Activated CD4-positive, alpha-beta T cell treated with anti-CD3 and anti-CD28 coated beads, Interleukin-2, amount 10 ng/mL, durations not matched to agents 7 days and 5 days (primary cell): Measurements from ENCODE around the gene SLC22A12. TPM values are rescaled to one million over a fixed set of nuclear protein-coding genes. Genes with fewer than 3 reads are reported as not detected.

Experiments used
- CTCF ChIA-PET: fragments of 350-600 bp; sonication (Branson Sonifier 250); formaldehyde crosslinking; loops from one replicate; lab custom pipeline; 2021; ENCODE audit warnings: antibody characterized with exemption; lab: Charles Lee
- POLR2A ChIA-PET: fragments of 350-600 bp; sonication (Branson Sonifier 250); formaldehyde crosslinking; loops from one replicate; lab custom pipeline; 2021; ENCODE audit warnings: antibody characterized with exemption; lab: Charles Lee
- DNase-seq: peaks from one replicate; pipeline ENCODE4 v3.0.0-alpha.2; 2020
- H3K27ac Mint-ChIP-seq: one replicate; pipeline ENCODE4 v1.8.0; 2021; ENCODE audit warnings: mild to moderate bottlenecking, moderate library complexity, mixed read lengths
- H3K27me3 Mint-ChIP-seq: one replicate; pipeline ENCODE4 v1.8.0; 2021; ENCODE audit warnings: mixed read lengths
- H3K36me3 Mint-ChIP-seq: one replicate; pipeline ENCODE4 v1.8.0; 2021; ENCODE audit warnings: low read depth, mixed read lengths
- H3K4me1 Mint-ChIP-seq: one replicate; pipeline ENCODE4 v1.8.0; 2021; ENCODE audit warnings: mixed read lengths
- H3K4me3 Mint-ChIP-seq: one replicate; pipeline ENCODE4 v1.8.0; 2021; ENCODE audit warnings: mild to moderate bottlenecking, moderate library complexity, mixed read lengths
- H3K9me3 Mint-ChIP-seq: one replicate; pipeline ENCODE4 v1.8.0; 2021; ENCODE audit warnings: mixed read lengths
- total RNA-seq, 2 experiments: library from RNA; stranded (reverse); gene quantifications; one replicate each; pipeline ENCODE4 v1.2.3, GENCODE V29; 2021

SLC22A12 gene
- total RNA-seq, 2 experiments from 2014 or later, result not detected

GRCh38 chr11:64566042-64566914 is 24.7 kb upstream of the SLC22A12 start:
- POLR2A ChIA-PET, result no interaction called here
- H3K4me1 Mint-ChIP-seq, result peaks cover 4% of the 10 kb centered on the region
- H3K9me3 Mint-ChIP-seq, result no peaks in the 10 kb centered on the region
- peak; percentile 59 for DNase-seq
- H3K27ac Mint-ChIP-seq, result peak overlapping the region; percentile 51
- CTCF ChIA-PET, result no interaction called here
- H3K4me3 Mint-ChIP-seq, result no peak overlapping the region
- H3K27me3 Mint-ChIP-seq, result no peaks in the 10 kb centered on the region
- no peaks in the 10 kb centered on the region for H3K36me3 Mint-ChIP-seq

- Mint-ChIP-seq H3K27ac (peak overlapping the region; percentile 51), H3K4me1 (peaks cover 4% of the 10 kb centered on the region), H3K27me3 (no peaks in the 10 kb centered on the region), H3K4me3 (no peak overlapping the region), H3K36me3 (no peaks in the 10 kb centered on the region), H3K9me3 (no peaks in the 10 kb centered on the region)
- ChIA-PET CTCF (no interaction called here), POLR2A (no interaction called here)
- no peak for DNase-seq
Measured at GRCh38 chr11:64566915-64567891, 23.8 kb upstream of the SLC22A12 start.

DNA sequence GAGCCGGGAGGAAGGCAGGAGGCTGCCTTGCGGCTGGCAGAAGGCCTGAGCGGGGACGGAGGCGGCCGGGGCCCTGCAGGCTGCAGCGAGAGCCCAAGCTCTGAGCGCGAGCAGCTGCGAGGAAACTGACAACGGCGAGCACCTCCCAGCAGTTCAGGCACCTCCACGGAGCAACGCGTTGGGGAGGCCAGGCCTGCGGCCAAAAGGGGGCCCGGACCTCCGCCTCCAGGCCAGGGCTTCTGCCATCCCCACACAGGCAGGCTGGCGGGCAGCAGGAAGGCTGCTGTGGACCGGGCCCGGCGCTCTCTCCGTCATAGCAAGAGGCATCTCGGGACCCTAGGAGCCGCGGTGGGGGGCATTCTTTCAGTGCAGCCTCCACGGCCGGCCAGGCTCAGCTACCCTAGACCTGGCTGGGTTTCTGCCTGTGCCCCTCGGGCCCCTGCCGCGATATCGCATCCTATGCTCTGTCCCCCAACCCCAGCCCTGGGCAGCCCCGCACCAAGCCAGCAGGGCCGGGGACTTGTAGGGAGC is 22.9 kb upstream of the SLC22A12 start:
- Mint-ChIP-seq H3K27ac (no peak overlapping the region), H3K27me3 (no peaks in the 10 kb centered on the region), H3K9me3 (no peaks in the 10 kb centered on the region), H3K4me1 (peaks cover 4% of the 10 kb centered on the region), H3K4me3 (no peak overlapping the region), H3K36me3 (no peaks in the 10 kb centered on the region)
- no peak for DNase-seq
- ChIA-PET POLR2A (no interaction called here), CTCF (no interaction called here)

DNA sequence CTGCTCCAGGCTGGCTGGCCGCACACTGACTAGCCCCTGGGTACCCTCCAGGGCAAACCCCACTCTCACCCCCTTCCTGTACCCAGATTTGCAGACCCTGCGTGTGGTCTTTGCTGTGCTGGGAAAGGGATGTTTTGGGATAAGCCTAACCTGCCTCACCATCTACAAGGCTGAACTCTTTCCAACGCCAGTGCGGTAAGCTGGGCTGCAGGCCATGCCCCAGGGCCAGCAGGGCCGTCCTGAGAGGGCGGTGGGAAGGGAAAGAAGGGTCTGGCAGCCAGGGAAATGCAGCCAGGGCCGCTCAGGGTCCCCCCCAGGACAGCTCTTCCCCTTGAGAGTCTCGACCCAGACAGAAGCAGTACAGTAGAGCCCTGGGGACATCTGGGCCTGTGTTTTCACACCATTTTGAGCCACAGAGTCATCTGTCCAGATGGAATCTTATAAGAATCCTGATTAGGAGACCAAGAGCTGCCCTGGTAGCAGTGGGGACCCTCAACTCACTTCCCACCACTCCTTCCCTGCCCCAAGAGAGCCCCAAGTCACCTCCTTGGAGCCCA is 22.4 kb upstream of the SLC22A12 start:
- H3K4me1 Mint-ChIP-seq, result peaks cover 4% of the 10 kb centered on the region
- no peak overlapping the region for H3K4me3 Mint-ChIP-seq
- DNase-seq, result no peak
- no peak overlapping the region for H3K27ac Mint-ChIP-seq
- no peaks in the 10 kb centered on the region for H3K9me3 Mint-ChIP-seq
- H3K27me3 Mint-ChIP-seq, result no peaks in the 10 kb centered on the region
- no peaks in the 10 kb centered on the region for H3K36me3 Mint-ChIP-seq
- ChIA-PET POLR2A (no interaction called here), CTCF (no interaction called here)

DNA sequence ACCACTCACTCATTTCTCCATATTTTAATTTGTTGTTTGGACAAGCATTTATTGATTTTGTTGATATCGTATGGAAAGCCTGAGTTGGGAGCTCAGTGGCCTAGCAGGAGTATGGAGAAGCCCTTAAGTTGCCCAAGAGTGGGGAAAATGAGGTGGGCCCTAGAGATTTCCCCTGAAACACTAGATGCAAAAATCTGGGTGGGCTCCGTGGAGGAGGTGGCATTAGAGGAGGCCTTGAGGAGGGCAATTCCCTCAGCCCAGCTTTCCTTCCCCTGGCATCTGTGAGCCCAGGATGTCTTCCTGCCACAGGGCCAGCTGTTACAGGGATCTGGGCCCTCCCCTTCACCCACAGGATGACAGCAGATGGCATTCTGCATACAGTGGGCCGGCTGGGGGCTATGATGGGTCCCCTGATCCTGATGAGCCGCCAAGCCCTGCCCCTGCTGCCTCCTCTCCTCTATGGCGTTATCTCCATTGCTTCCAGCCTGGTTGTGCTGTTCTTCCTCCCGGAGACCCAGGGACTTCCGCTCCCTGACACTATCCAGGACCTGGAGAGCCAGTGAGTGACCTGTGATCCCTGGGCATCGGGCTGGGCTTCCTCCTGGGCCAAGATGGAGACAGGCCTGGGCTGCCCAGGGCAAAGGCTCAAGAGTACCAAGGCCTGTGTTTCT is 21.6 kb upstream of the SLC22A12 start:
- no peak overlapping the region for H3K4me3 Mint-ChIP-seq
- no peaks in the 10 kb centered on the region for H3K36me3 Mint-ChIP-seq
- H3K9me3 Mint-ChIP-seq, result no peaks in the 10 kb centered on the region
- ChIA-PET CTCF (no interaction called here), POLR2A (no interaction called here)
- H3K27ac Mint-ChIP-seq, result no peak overlapping the region
- H3K4me1 Mint-ChIP-seq, result peaks cover 4% of the 10 kb centered on the region
- no peak for DNase-seq
- H3K27me3 Mint-ChIP-seq, result peaks cover 5% of the 10 kb centered on the region

- Mint-ChIP-seq H3K9me3 (no peaks in the 10 kb centered on the region), H3K27me3 (peaks cover 9% of the 10 kb centered on the region), H3K4me3 (no peak overlapping the region), H3K36me3 (no peaks in the 10 kb centered on the region), H3K4me1 (peaks cover 4% of the 10 kb centered on the region), H3K27ac (no peak overlapping the region)
- ChIA-PET POLR2A (no interaction called here), CTCF (no interaction called here)
- no peak for DNase-seq
Measured at GRCh38 chr11:64570341-64570740, 20.7 kb upstream of the SLC22A12 start.

- Mint-ChIP-seq H3K27ac (no peak overlapping the region), H3K9me3 (no peaks in the 10 kb centered on the region), H3K36me3 (no peaks in the 10 kb centered on the region), H3K4me1 (peaks cover 4% of the 10 kb centered on the region), H3K27me3 (peaks cover 9% of the 10 kb centered on the region), H3K4me3 (no peak overlapping the region)
- ChIA-PET CTCF (no interaction called here), POLR2A (no interaction called here)
- no peak for DNase-seq
Measured at GRCh38 chr11:64571050-64571409, 20.0 kb upstream of the SLC22A12 start.

- Mint-ChIP-seq H3K36me3 (no peaks in the 10 kb centered on the region), H3K4me3 (no peak overlapping the region), H3K27ac (no peak overlapping the region), H3K27me3 (peaks cover 11% of the 10 kb centered on the region), H3K9me3 (no peaks in the 10 kb centered on the region), H3K4me1 (peaks cover 2% of the 10 kb centered on the region)
- ChIA-PET POLR2A (no interaction called here), CTCF (no interaction called here)
- no peak for DNase-seq
Measured at GRCh38 chr11:64571410-64572091, 19.5 kb upstream of the SLC22A12 start.

DNA sequence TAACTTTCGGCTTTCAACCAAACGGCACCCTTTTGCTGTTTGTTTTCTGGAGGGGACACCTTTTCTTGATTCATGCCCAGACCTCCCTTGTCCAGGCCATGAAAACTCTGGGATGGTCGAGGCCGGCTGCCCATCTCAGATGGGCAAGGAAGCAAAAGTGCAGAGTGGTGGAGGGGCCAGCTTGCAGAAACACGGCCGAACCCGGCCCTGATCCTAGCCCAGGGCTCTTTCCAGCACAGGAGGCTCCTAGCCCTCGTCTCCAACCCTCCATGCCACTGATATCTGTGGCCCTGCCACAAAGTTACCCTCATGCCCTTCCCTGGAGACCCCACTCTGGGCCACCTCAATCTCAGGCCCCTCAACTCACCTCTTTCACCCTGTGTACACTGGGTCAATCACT is 18.9 kb upstream of the SLC22A12 start:
- ChIA-PET POLR2A (no interaction called here), CTCF (no interaction called here)
- no peak for DNase-seq
- no peak overlapping the region for H3K4me3 Mint-ChIP-seq
- no peaks in the 10 kb centered on the region for H3K4me1 Mint-ChIP-seq
- no peak overlapping the region for H3K27ac Mint-ChIP-seq
- H3K9me3 Mint-ChIP-seq, result no peaks in the 10 kb centered on the region
- no peaks in the 10 kb centered on the region for H3K36me3 Mint-ChIP-seq
- H3K27me3 Mint-ChIP-seq, result peaks cover 11% of the 10 kb centered on the region

GRCh38 chr11:64577202-64577601 is 13.8 kb upstream of the SLC22A12 start:
- no peak for DNase-seq
- no peak overlapping the region for H3K27ac Mint-ChIP-seq
- H3K4me1 Mint-ChIP-seq, result no peaks in the 10 kb centered on the region
- no peaks in the 10 kb centered on the region for H3K9me3 Mint-ChIP-seq
- H3K27me3 Mint-ChIP-seq, result peaks cover 11% of the 10 kb centered on the region
- CTCF ChIA-PET, result no interaction called here
- no peak overlapping the region for H3K4me3 Mint-ChIP-seq
- POLR2A ChIA-PET, result no interaction called here
- no peaks in the 10 kb centered on the region for H3K36me3 Mint-ChIP-seq

DNA sequence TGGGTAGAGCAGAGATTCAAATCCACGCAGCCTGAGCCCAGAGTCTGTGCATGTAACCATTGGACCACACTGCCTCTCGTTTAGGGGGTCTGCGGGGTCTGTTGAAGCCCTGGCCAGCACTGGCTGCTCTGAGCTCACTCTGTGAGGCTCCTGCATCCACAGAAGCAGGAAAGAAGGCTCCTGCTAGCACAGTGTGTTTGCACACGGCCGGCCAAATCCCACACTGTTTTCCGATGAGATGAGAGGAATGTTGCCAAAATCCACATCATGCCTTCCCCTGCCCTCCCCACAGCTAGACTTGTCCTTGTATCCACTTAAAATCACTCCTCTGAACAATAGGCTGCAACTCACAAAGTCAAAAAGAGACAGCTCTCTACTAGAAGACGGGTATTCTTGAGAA is 10.6 kb upstream of the SLC22A12 start:
- Mint-ChIP-seq H3K27me3 (peaks cover 2% of the 10 kb centered on the region), H3K4me3 (no peak overlapping the region), H3K36me3 (no peaks in the 10 kb centered on the region), H3K9me3 (no peaks in the 10 kb centered on the region), H3K27ac (no peak overlapping the region), H3K4me1 (no peaks in the 10 kb centered on the region)
- ChIA-PET CTCF (no interaction called here), POLR2A (no interaction called here)
- DNase-seq, result no peak

DNA sequence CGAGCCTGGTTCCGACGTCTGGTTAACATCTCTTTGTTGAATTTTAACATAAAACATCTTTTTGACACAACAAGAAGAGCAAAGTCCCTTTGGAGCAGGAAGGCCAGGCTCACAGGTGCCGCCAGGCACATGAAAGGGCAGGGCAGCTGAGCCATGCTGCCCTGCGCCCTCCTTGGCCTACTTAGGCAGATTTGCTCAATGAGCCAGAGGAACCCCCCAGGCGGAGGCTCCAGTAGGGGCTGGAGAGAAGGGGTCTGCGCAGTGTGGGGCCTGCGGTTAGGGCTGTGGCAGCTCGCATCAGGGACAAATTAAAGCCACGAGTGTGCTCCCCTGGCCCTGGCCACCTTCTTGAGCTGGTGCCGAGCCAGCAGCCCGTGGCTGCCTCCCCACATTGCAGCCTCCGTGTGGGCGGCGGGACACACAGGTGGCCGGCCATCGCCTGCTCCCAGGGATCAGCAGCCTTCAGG is 9.9 kb upstream of the SLC22A12 start:
- CTCF ChIA-PET, result no interaction called here
- no peaks in the 10 kb centered on the region for H3K4me1 Mint-ChIP-seq

More for the DNA sequence above, 9.9 kb upstream of the SLC22A12 start:
- DNase-seq, result no peak
- Mint-ChIP-seq H3K9me3 (no peaks in the 10 kb centered on the region), H3K36me3 (no peaks in the 10 kb centered on the region), H3K27ac (no peak overlapping the region), H3K4me3 (no peak overlapping the region), H3K27me3 (peaks cover 2% of the 10 kb centered on the region)
- POLR2A ChIA-PET, result no interaction called here
